ENCODE data around the gene ZFYVE19.
A peak's percentile ranks its signal among the peaks of the same experiment; 100 is the strongest.

Gene ZFYVE19

DNA sequence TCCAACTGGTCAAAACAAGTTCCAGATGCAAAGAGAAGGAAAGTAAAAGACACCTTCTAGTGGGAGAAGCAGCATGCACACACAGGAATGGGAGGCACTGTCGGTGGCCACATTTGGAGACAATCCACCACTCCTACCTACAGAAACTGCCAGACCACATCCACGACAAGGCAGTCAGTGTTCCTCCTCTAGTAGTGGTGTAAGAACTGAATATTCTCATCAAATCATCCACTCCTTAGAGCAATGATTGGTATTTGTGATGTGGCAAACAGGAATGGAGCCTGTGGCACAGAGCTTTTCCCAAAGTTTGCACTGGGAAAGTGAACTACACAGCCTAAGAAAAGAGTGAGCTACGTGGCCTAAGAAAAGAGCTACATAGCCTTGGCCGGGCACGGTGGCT lies 31.9 kb downstream of the ZFYVE19 start:
- no peak overlapping the region for H3K4me3 ChIP-seq (ENCODE audit: low read length)
- TF ChIP-seq ZNF274 (IDR thresholded peaks at IDR 0.05; ENCODE audit: low read depth, low read length): no peak

DNA sequence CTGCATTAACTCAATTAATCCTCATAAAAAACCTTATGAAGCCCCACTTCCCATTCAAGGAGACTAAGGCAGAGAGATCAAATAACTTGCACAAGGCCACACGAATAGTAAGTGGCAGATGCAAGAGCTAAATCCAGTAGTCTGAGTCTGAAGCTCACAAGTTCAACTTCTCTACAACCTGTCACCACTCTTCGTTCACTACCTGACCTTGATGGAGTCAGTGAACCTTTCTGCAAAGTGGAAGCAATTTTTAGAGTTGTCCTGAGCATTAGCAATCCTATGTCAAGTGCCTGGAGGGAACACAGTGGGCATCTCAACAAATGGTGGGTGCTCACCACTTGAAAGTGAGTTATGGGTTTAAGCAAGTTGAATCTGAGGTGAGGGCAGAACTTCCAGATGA lies 34.9 kb downstream of the ZFYVE19 start:
- TF ChIP-seq ZNF274 (IDR thresholded peaks at IDR 0.05; ENCODE audit: low read depth, low read length): no peak
- H3K4me3 ChIP-seq (ENCODE audit: low read length): no peak overlapping the region

DNA sequence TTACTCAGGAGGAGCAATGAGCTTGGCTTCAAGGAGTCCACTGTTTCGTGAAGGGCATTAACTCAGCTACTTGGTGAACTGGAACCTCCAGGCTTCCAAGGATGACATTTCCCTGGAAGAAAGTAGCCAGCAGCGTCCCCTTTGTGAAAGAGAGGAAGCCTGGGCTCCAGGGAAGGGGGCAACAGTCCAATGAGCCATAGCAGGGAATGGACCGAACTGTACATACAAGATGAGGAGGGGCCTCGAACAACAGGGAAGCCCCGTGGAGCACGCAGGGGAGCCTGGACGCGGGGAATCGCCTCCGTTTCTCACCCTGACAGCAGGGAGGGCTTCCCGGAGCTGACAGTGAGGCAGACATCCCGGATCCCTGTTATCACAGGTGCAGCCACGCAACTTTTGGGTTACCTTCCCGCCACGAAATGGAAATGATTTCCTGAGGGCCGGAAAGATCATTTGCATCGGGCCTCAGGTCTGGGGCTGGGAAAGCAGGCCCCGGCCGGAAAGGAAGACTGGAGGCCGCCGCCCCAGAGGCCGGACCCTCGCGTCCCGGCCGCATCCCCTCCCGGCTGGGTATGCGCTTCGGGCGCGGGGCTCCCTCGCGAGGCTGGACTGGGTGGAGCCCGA lies 36.5 kb downstream of the ZFYVE19 start:
- no peak for TF ChIP-seq ZNF274 (IDR thresholded peaks at IDR 0.05; ENCODE audit: low read depth, low read length)
- H3K4me3 ChIP-seq (ENCODE audit: low read length): peak overlapping the region; percentile 61; the same call in 1 of the 2 replicates

- H3K4me3 ChIP-seq (ENCODE audit: low read length): peak within 1 kb of the TSS; percentile 61
- TF ChIP-seq ZNF274 (IDR thresholded peaks at IDR 0.05; ENCODE audit: low read depth, low read length): no peak
These were observed 37.2 kb downstream of the ZFYVE19 start, which contains the start of gene SPINT1 for GRCh38 chr15:40843885-40844695. SPINT1 (plus strand) TSS chr15:40844048; CDS start chr15:40844555, 507 bp downstream.

DNA sequence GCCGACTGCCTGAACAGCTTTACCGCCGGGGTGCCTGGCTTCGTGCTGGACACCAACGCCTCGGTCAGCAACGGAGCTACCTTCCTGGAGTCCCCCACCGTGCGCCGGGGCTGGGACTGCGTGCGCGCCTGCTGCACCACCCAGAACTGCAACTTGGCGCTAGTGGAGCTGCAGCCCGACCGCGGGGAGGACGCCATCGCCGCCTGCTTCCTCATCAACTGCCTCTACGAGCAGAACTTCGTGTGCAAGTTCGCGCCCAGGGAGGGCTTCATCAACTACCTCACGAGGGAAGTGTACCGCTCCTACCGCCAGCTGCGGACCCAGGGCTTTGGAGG lies 37.8 kb downstream of the ZFYVE19 start:
- no peak for TF ChIP-seq ZNF274 (IDR thresholded peaks at IDR 0.05; ENCODE audit: low read depth, low read length)
- H3K4me3 ChIP-seq (ENCODE audit: low read length): peak overlapping the region; percentile 61; the same call in 1 of the 2 replicates

DNA sequence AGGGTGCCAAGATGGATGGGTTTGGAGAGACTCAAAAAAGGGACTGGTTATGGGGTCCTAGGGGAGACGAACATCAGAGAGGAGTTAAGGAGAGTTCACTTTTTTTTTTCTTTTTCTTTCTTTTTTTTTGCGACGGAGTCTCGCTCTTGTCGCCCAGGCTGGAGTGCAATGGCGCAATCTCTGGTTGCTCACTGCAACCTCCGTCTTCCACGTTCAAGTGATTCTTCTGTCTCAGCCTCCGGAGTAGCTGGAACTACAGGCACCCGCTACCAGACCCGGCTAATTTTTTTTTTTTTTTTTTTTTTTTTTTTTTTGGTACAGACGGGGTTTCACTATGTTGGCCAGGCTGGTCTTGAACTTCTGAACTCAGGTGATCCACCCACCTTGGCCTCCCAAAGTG lies 38.1 kb downstream of the ZFYVE19 start:
- no peak for TF ChIP-seq ZNF274 (IDR thresholded peaks at IDR 0.05; ENCODE audit: low read depth, low read length)
- H3K4me3 ChIP-seq (ENCODE audit: low read length): peak overlapping the region; percentile 61; the same call in 1 of the 2 replicates

- TF ChIP-seq ZNF274 (IDR thresholded peaks at IDR 0.05; ENCODE audit: low read depth, low read length): no peak
- no peak overlapping the region for H3K4me3 ChIP-seq (ENCODE audit: low read length)
These were observed 38.8 kb downstream of the ZFYVE19 start for GRCh38 chr15:40845511-40846284.

- H3K4me3 ChIP-seq (ENCODE audit: low read length): no peak overlapping the region; the same call in 1 of the 2 replicates
These were observed 39.9 kb downstream of the ZFYVE19 start for GRCh38 chr15:40846841-40847222.

GRCh38 chr15:40847223-40847961 lies 40.5 kb downstream of the ZFYVE19 start:
- H3K4me3 ChIP-seq (ENCODE audit: low read length): no peak overlapping the region; the same call in 1 of the 2 replicates
- no peak for TF ChIP-seq ZNF274 (IDR thresholded peaks at IDR 0.05; ENCODE audit: low read depth, low read length)

More at GRCh38 chr15:40846841-40847222, 39.9 kb downstream of the ZFYVE19 start:
- TF ChIP-seq ZNF274 (IDR thresholded peaks at IDR 0.05; ENCODE audit: low read depth, low read length): no peak

- H3K4me3 ChIP-seq (ENCODE audit: low read length): no peak overlapping the region
- TF ChIP-seq ZNF274 (IDR thresholded peaks at IDR 0.05; ENCODE audit: low read depth, low read length): no peak
These were observed 43.8 kb downstream of the ZFYVE19 start for GRCh38 chr15:40850576-40851112.

DNA sequence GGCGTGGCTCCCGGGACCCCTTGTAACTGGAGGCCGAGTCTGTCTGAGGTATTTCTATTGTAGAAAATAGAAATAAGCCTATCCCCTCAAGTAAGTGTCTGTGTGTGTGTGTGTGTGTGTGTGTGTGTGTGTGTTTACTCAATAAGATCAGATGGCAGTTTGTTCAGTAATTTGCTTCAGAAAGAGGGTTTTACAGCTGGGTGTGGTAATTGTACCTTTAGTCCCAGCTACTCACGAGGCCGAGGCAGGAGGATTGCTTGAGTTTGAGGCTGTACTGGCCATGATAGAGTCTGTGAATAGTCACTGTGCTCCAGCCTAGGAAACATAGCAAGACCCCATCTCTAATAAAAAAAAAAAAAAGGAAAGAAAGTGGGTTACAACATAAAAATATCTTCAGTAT lies 45.6 kb downstream of the ZFYVE19 start:
- no peak for TF ChIP-seq ZNF274 (IDR thresholded peaks at IDR 0.05; ENCODE audit: low read depth, low read length)
- no peak overlapping the region for H3K4me3 ChIP-seq (ENCODE audit: low read length)

DNA sequence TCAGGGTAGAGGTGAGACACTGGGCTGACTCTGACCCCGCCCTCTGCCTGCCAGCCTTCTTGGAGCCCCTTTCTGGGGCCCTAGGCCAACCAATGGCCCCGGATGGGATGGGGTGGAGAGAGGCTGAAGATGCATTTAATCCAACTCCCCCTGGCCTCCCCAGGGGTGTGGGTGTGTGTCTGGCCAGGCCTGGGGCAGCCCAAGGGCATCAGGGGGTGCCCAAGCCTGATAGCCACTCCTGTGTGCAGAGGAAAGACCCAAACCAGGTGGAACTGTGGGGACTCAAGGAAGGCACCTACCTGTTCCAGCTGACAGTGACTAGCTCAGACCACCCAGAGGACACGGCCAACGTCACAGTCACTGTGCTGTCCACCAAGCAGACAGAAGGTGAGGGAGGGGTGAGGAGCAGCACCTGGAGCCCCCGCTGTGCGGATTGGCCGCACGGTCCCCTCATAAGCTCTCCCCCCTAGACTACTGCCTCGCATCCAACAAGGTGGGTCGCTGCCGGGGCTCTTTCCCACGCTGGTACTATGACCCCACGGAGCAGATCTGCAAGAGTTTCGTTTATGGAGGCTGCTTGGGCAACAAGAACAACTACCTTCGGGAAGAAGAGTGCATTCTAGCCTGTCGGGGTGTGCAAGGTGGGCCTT lies 46.5 kb downstream of the ZFYVE19 start:
- no peak for TF ChIP-seq ZNF274 (IDR thresholded peaks at IDR 0.05; ENCODE audit: low read depth, low read length)
- H3K4me3 ChIP-seq (ENCODE audit: low read length): no peak overlapping the region

DNA sequence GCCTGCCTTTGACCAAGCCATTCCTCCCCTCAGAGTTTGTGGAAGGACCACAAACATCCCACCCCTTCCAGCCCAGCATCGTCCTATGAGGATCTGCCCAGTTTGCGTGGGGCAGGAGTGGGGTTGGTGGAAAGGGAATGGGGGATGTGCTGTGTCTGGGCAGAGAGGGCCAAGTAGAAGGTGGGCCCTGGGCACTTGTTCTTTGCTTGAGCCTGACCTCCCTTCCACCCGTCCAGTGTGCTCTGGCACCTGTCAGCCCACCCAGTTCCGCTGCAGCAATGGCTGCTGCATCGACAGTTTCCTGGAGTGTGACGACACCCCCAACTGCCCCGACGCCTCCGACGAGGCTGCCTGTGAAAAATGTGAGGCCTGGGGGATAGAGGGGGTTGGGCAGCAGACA lies 47.3 kb downstream of the ZFYVE19 start:
- no peak overlapping the region for H3K4me3 ChIP-seq (ENCODE audit: low read length)
- no peak for TF ChIP-seq ZNF274 (IDR thresholded peaks at IDR 0.05; ENCODE audit: low read depth, low read length)
